ENCODE data around the gene SNX24. TPM values are rescaled to one million over a fixed set of nuclear protein-coding genes. Genes with fewer than 3 reads are reported as not detected.
"Not testable (repeated sequence)": the region's sequence is repeated elsewhere in the genome, so short reads cannot be mapped to it uniquely, and the experiment has no call there.

SNX24 gene
- total RNA-seq, 2 experiments from 2014 or later, result 3.0 to 3.4 TPM

DNA sequence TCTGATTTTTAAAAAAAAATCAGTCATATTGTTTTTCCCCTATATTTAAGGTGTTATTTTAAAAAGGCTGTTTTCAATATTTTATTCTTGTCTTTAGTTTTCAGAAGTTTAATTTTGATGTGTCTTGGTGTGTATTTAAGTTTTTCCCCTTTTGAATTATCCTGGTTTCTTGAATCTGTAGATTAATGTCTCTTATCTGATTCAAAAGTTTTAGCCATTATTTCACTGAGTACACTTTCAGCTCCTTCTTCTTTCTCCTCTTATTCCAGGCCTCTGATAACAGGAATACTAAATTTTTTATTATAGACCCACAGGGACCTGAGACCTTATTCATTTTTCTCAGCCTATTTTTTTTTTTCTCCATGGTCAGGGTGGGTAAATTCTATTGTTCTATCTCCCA lies 109.3 kb downstream of the SNX24 start:
- POLR2A ChIA-PET, result no interaction called here
- CTCF ChIA-PET, result no interaction called here

DNA sequence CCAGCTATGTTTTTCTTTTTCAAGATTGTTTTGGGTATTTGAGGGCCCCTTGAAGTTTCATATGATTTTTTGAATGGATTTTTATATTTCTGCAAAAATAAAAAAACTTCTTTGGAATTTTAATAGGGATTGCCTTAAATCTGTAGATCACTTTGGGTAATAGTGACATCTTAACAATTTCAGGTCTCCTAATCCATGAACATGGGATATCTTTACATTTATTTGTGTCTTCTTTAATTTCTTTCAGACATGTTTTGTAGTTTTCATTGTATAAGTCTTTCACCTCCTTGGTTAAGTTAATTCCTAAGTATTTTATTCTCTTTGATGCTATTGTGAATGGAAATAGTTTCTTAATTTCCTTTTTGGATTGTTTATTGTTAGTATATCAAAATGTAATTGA lies 112.0 kb downstream of the SNX24 start:
- CTCF ChIA-PET, result no interaction called here
- POLR2A ChIA-PET, result no interaction called here

DNA sequence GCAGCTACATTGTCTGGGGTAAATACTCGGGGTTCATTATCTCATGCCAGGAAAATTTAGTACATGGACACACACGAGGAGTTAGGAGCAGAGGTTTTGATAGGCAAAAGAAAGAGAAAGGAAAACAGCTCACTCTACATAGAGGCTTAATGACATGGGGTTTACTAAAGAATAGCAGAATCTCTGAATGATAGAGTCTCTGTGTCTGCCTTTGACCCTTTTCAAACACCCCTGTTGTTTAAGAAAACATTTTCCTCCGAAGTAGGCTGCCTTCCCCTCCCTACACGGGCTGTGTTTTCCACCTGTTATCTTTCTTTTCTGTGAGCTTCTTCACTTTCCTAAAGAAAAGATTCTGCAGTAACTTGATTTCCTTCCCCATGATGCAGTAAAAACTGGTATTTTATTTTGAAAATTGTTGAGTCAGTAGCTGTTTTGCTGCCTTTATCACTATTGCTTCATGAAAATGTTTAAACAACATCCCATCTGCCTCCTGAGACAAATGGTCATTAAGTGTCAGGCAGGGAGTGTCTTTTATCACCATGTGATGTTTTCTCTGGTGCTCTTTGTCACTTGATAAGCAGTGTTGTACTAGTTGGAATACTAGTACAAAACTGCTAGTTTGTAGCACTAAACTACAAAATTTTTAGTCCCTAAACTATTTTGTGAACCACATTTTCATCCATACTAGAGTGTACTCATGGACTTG lies 114.5 kb downstream of the SNX24 start:
- POLR2A ChIA-PET, result no interaction called here
- CTCF ChIA-PET, result no interaction called here

DNA sequence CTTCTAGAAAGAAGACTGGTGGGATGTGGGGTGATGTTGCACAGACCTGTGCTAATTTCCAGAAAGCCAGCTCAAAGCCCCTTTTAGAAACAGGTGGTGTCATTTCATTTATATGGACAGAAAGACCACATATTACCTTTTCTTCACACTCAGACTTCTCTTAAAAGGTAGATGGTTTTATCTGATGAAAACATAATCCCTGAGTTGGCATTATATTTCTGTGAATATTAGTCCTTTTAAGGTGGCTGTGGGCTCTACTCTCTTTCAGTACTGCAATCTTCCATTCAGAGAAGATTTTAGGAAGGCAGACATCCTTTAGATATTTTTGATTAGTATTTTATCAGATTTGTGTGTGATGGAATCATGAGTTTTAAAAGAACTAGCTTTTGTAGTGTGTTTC lies 117.9 kb downstream of the SNX24 start:
- POLR2A ChIA-PET, result no interaction called here
- CTCF ChIA-PET, result no interaction called here

DNA sequence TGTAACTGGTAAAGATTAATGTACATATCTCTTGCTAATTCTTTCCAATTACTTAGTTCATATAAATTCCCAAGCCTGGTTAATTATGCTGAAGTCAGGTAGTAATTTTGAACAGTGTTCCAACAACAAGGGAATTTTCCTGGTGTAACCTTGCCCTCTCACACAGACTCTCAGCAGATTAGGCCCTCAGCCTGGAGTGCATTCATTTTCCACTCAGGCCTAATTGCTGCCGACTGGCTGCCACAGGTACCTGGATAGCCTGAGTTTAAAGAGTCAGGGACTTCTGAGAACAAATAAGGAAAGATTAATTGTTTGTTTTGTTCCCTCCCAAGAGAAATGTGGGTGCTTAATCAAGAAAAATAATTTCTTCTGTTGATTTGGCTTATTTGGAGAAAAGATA lies 119.7 kb downstream of the SNX24 start:
- ChIA-PET CTCF (no interaction called here), POLR2A (no interaction called here)

DNA sequence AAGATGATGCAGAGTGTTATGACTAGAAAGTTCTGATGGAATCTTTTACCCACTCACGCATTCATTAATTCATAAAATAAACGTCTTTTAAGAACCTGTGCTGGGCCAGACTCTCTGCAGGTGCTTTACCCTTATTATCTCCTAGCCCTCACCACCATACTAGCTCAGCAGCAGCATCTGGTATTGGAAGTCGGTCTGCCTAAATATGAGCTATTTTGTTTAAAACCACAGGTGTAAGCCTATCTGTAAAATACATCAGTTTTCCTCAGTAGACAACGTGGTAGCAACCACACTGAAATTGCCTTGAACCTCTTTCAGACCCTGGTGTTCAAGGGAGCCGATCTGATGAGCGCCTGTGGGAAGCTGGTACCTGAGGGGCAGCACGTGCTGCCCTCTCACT lies 121.7 kb downstream of the SNX24 start:
- CTCF ChIA-PET, result no interaction called here

DNA sequence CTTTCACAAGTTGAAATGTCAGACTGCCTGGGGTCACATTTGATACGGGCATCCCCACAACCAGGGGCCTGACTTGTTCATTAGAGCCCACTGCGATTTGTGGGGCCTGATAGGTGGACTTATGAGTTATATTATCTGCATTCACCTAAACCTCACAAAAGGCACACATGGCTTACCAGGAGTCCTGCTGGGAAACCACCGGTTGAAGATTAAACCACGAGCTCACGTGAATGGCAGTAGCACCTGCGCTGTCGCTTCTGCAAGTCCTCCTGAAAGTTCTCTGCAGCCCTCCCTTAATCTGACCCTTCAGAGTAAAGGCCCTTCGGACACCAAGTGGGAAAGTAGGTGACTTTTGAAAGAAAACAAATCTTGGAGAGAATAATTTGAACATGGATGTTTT lies 122.2 kb downstream of the SNX24 start:
- ChIA-PET CTCF (no interaction called here), POLR2A (no interaction called here)

More for the DNA sequence above, 121.7 kb downstream of the SNX24 start:
- POLR2A ChIA-PET, result no interaction called here

DNA sequence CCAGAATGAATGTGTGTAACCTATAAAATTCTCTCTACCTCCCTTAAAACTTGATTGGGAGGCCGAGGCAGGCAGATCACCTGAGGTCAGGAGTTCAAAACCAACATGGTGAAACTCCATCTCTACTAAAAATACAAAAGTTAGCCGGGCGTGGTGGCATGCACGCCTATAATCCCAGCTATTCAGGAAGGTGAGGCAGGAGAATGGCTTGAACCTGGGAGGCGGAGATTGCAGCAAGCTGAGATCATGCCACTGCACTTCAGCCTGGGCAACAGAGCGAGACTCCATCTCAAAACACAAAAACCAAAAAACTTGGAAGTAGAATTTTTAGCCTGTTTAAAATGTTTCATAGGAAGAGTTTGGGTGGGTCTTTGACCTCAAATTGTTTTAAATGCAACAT lies 122.6 kb downstream of the SNX24 start:
- POLR2A ChIA-PET, CTCF ChIA-PET: not testable (repeated sequence)

DNA sequence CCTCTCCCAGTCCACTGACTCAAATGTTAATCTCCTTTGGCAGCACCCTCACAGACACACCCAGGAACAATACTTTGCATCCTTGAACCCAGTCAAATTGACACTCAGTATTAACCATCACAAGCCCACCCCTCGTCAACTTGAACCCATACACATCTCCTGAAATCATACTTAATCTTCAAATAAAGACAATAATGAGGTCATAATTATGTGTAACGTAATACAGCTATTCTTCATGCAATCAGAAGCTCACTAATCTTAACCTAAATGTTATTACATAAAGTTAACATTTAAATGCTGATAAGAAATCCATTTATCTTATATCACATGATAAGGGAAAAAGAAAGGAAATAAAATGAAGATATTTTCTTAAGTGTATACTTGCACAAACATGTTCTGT lies 125.9 kb downstream of the SNX24 start:
- ChIA-PET CTCF (no interaction called here), POLR2A (no interaction called here)

DNA sequence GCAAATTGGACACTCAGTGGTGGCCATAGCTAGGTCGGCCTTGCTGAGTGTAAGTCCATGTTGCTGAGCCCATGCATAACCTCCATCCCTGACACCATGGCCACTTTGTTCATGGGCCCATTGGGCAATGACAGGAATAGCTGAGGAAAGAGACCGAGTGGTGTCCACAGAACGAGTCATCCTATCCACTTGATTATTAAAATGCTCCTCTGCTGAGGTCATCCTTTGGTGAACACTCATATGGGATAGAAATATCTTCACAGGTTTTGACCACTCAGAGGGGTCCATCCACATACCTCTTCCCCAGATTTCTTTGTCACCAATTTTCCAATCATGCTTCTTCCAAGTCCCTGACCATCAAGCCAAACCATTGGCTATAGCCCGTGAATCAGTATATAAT lies 127.5 kb downstream of the SNX24 start:
- CTCF ChIA-PET, result no interaction called here
- POLR2A ChIA-PET, result no interaction called here

DNA sequence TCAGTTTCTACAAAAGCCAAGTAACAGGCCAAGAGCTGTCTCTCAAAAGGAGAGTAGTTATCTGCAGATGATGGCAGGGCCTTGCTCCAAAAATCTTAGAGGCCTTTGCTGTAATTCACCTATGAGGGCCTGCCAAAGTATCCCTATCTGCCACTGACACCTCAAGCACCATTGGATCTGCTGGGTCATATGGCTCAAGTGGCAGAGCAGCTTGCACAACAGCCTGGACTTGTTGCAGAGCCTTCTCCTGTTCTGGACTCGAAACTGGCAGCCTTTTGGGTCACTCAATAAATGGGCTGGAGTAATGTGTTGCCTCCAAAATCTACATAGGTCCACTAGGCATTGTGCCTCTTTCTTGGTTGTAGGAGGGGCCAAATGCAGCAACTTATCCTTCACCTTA lies 128.3 kb downstream of the SNX24 start:
- POLR2A ChIA-PET, CTCF ChIA-PET: not testable (repeated sequence)

DNA sequence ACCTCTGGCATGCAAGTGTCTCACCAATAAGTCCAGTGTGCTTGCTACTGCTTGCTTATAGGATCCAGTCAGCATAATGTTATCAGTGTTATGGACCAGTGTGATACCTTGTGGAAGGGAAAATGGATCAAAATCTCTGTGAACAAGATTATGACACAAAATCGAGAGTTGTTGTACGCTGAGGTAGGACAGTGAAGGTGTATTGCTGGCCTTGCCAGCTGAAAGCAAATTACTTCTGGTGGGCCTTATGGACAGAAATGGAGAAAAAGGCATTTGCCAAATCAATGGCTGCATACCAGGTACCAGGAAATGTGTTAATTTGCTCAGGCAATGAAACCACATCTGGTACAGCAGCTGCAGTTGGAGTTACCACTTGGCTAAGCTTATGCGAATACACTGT lies 128.8 kb downstream of the SNX24 start:
- POLR2A ChIA-PET, CTCF ChIA-PET: not testable (repeated sequence)

DNA sequence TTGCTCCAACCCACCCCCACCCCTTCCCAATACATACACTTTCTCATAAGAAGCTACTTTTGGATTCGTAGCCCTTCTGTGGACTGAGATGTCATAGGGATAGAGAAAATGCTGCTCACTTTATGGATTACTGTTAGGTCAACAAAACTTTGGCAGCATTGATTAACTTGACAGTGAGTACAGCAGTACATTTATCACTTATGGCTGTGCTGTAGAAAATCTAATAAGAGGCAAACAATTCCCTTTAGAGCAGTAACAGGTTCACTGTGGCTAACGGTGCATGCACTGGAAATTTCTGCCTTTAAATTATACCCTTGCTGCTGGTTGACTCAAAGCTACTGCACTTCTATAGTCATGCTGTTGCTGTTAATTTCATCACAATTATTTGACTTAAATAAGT lies 131.9 kb downstream of the SNX24 start:
- POLR2A ChIA-PET, result interaction anchor here (0.6 kb wide), 1 partner anchor 543 kb away, joined by 4 read pairs; no protein-coding TSS in a partner anchor
- CTCF ChIA-PET, result no interaction called here

DNA sequence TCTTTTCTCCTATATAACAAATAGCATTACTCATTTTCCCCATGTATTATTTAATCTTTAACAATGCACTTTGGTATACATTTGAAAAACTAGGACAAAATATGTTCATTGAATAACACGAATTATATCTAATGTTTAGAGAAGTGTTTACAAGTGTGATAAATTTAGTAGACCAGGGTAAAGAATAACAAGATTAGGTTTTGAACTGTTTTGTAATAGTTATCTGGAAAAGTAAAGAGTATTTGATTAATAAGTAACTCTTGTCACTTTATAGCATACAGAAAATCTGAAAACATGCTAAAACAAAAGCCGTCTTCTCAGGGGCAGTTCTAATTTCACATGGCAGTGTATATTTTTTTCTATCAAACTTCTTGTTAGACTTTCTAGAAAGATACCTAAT lies 132.7 kb downstream of the SNX24 start:
- CTCF ChIA-PET, result no interaction called here
- POLR2A ChIA-PET, result no interaction called here

DNA sequence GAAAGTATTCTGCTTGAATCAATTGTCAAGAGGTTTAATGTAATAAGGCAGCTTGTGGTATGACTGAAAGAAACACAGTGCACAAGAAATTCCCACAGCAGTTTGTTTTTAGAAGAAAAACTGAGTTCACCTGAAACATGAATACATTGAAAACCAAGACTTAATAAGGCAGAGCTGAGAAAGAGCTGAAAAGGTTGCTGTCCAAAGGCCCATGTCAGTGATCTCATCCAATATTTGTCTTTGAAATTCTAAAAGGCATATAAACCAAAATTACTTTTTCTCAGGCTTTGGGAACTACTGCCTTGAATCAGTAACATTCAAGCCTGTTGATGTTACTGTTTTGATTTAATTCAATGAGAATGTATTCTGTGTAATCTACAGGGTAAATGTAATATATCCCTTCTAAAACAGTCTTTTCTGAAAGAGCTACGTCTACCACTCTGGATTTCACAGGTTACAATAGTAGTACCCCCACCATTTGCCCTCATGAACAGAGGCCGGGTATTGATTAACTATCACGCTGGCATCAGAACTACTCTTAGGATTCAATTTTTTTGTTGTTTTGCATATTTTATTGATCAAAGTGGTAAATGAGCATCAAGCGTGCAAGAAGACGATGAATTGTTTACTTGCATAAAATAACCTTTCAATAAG lies 133.4 kb downstream of the SNX24 start:
- ChIA-PET POLR2A (no interaction called here), CTCF (no interaction called here)

DNA sequence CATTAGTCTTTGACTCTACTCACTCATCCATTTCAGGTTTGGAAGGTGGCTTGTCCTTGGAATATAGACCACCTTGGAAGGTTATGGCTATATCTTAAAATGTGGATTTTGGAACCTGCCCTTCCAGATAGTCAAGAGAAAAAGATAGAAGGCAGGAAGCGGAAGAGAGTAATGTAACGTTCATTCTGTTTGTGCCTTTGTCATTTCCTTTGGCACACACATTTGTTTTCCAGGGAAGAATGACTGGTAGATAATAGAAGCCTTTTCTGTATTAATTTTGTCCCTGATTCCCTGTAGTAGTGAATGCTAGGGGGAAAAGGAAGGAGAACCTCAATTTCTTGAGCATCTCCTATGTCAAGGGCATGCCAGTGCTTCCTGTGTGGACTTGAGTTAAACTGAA lies 136.4 kb downstream of the SNX24 start:
- ChIA-PET CTCF (no interaction called here), POLR2A (no interaction called here)

DNA sequence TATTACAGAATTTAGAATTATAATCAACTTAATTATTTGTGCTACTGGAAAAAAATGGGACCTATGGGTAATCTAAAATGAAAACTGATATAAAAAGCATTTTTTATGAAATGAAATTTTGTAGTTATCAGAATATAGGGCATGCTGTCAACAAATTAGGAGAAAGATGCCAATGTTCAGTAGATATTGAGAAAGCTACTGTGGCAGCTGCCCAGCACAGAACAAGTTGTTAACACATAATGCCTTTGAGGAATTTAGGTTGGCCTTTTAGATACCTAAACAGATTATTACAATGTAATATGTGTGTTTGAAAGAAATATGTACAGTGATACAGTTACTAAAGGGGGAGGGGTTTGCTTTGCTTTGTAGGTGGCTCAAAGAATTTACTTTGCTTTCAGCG lies 137.0 kb downstream of the SNX24 start:
- ChIA-PET CTCF (no interaction called here), POLR2A (no interaction called here)

DNA sequence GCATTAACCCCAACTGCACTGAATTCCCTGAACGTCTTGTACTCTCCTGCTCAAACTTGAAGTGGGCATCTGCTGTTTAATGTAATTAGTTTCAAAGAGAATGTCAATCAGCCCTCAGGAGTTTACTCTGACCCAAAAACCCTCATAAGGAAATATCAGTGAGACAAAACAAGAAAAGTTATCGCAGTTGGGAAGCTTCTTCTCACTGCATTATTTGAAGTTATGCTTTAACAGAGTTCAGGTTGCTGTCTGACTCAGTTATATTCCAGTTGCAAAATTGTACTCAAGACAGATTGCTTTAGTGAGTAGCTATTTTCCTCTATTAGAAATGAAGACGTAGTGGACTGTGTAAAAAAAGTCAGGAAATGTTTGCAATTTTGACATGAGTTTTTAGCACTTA lies 139.0 kb downstream of the SNX24 start:
- ChIA-PET CTCF (no interaction called here), POLR2A (no interaction called here)

DNA sequence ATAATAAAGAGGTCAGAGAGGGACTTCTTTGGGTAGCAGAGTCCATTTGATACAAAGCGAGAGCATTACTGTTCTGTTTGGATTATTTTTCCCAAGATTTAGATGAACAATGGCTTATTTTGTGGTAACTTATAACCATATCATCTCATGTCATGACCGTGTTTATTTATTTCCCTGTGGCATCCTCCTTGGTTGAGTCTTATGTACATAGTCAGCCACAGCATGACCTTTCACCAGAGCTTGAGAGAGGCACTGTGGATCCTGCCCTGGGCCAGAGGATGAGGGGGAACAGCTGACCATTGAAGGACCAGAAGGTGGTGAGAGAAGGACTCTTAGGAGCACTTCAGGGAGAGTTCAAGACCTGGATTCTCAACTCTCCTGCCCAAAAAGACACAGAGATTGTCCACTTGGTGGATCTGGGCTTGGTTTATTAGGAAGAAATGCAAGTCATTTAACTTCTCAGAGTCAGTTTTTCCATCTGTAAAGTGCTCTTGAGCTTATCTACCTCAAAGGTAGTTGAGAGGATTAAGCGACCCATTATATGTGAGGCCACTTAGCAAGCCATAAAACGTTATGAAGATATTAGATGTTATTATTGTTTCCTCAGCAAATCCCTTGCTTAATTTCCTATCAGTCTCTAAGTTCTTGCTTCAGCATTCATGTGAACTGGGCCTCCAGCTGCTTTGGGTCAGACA lies 139.7 kb downstream of the SNX24 start:
- ChIA-PET CTCF (no interaction called here), POLR2A (no interaction called here)

DNA sequence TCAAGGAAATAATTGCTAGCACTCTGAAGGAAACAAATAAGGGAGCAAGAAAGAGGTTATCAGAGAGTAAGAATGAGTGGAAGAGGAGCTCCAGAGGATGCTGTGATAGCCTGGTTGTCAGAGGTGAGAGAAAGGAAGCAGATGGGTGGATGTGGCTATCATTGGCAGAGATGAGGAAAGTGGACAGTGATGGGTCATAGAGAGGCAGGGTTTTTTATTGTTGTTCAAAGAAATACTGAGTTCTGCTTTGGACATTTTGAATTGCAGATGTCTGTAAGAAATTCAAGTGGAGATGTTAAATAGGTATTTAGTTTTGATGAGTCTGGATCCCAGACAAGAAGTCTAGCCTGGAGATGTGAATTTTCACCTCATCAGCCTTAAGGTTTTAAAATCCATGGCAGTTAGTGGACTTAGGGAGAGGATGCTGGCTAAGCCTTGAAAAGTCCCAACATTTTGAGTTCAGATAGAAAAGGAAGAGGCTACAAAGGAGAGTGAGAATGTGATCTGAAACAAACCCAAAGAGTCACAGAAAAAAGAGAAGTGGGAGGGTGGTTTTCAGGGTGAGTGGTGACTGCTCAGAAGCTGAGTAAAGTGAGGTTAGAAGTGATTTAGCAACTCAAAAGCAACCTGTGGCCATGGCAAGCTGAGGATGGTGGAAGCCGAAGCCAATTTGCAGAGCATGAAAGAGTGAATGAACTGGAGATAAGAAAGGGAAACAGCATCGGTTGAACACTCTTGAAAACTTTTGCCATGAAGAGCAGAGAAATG lies 140.7 kb downstream of the SNX24 start:
- CTCF ChIA-PET, result no interaction called here

DNA sequence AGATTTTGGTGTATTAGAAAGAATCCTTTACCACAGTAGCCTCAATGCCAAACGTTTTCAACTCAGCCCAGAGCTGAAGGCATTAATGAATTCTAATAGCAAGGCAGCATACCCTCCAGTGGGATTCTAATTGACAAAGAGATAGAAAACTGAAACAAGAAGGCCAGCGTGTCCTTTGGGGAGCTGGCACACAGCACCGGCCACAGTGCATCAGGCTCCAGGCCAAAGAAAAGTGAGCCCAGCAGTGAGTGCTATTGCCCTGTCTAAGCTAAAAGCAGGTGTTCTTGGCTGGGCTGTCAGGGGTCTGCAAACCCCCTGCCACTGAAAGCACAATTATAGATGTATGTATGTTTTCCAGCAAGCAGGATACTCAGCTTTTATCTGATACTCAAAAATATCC lies 150.7 kb downstream of the SNX24 start:
- POLR2A ChIA-PET, result no interaction called here
- CTCF ChIA-PET, result no interaction called here

More for the DNA sequence above, 140.7 kb downstream of the SNX24 start:
- POLR2A ChIA-PET, result no interaction called here

Measured in activated CD8-positive, alpha-beta memory T cell treated with anti-CD3 and anti-CD28 coated beads for 36 hours (primary cell).